DOHH2 (cell line): ENCODE results near the gene C8A.

Source experiments
- EZH2phosphoT487 ChIP-seq: fragments of 200-600 bp; sonication (generic); IDR thresholded peaks from 2 replicates; pipeline ENCODE4 v1.6.1; 2017; ENCODE audit warnings: borderline replicate concordance, mild to moderate bottlenecking, antibody characterized with exemption, low read length, moderate library complexity, mixed read lengths
- TF ChIP-seq, protein P1 (sequence below): fragments of 200-600 bp; sonication (generic); IDR thresholded peaks from one replicate; pipeline ENCODE4 v1.5.1; 2014; ENCODE audit warnings: antibody characterized with exemption, mild to moderate bottlenecking, low read depth, low read length; ENCODE audit not compliant: poor library complexity, severe bottlenecking

DNA sequence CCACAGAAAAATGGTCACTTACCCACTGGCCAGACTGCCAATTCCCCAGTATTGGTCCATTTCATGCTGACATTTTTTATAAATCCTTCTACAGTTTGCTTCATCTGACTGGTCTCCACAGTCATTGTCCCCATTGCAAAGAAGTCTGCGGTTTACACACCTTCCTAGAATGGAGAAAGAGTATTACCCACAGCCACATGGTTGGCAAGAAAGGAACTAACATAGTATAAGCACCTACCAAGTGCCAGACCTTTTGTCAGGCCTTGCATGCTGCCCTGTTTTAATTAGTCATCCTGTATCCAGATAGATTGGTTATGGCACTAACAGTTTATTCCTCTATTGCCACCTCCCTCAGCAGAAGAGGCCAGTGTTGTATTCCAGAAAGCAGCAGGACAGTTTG lies 100.1 kb downstream of the C8A start:
- TF ChIP-seq, protein P1, sequence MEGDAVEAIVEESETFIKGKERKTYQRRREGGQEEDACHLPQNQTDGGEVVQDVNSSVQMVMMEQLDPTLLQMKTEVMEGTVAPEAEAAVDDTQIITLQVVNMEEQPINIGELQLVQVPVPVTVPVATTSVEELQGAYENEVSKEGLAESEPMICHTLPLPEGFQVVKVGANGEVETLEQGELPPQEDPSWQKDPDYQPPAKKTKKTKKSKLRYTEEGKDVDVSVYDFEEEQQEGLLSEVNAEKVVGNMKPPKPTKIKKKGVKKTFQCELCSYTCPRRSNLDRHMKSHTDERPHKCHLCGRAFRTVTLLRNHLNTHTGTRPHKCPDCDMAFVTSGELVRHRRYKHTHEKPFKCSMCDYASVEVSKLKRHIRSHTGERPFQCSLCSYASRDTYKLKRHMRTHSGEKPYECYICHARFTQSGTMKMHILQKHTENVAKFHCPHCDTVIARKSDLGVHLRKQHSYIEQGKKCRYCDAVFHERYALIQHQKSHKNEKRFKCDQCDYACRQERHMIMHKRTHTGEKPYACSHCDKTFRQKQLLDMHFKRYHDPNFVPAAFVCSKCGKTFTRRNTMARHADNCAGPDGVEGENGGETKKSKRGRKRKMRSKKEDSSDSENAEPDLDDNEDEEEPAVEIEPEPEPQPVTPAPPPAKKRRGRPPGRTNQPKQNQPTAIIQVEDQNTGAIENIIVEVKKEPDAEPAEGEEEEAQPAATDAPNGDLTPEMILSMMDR: no peak
- no peak for TF ChIP-seq EZH2phosphoT487
